Measurements from ENCODE around the gene PJA2. TPM values are rescaled to one million over a fixed set of nuclear protein-coding genes. Genes with fewer than 3 reads are reported as not detected.

The PJA2 gene
- total and polyA plus RNA-seq, 2 of the 8 experiments (the other 6 are each of a cell fraction or from before 2014, with no cell fraction given) = 15.3 to 47.7 TPM

DNA sequence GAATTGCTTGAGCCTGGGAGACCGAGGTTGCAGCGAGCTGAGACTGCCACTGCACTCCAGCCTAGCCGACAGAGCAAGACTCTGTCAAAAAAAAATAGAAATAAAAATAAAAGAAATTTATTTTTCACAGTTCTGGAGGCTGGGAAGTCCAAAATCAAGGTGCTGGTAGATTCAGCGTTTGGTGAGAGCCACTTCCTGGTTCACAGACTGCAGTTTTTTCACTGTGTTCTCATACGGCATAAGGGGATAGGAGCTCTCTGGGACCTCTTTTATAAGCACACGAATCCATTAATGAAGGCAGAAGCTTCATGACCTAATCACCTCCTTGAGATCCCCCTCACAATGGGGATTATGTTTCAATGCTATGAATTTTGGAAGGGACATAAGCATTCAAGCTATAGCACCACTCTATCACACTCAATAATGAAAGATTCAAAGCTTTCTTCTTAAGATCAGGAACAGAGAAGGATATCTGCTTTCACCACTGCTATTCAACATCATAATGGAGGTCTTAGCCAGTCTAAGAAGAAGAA lies 5.3 kb downstream of the PJA2 start:
- WGBS, 2 experiments (ENCODE audit: extremely low coverage in 1 of 2, insufficient coverage in 1 of 2, insufficient read length in 1 of 2, insufficient replicate concordance in 2 of 2, low coverage in 1 of 2, low lambda C conversion rate in 2 of 2, missing lambda C conversion rate in 1 of 2) = 83% methylated on average over 6 of the region's 6 CpGs; no CpG with 5 or more reads in 1 of the 2 experiments
- H2AK5ac ChIP-seq (ENCODE audit: low read depth, low read length) = no peak overlapping the region

More for the DNA sequence above, 5.3 kb downstream of the PJA2 start:
- H2BK120ac ChIP-seq (replicated peaks; ENCODE audit: low read depth, low read length) = no peak overlapping the region
- H3K14ac ChIP-seq (ENCODE audit: insufficient read length) = no peak overlapping the region
- FAIRE-seq = no peak
- POLR2A ChIA-PET (ENCODE audit: partially characterized antibody) = no interaction called here
- peaks cover 4% of the 10 kb centered on the region; the same call in 1 of the 2 replicates for H3K23me2 ChIP-seq (ENCODE audit: low read depth, low read length)
- H4K8ac ChIP-seq (ENCODE audit: extremely low read depth, insufficient read depth, low read length) = no peak overlapping the region
- peaks cover 3% of the 10 kb centered on the region in 2 experiments for H4K20me1 ChIP-seq (replicated peaks in 1 of 2; ENCODE audit: control insufficient read depth in 1 of 2, insufficient read depth in 2 of 2, low read length in 2 of 2)
- no peak overlapping the region for H3K27ac ChIP-seq (ENCODE audit: low read depth, low read length)
- no peaks in the 10 kb centered on the region for H3K79me1 ChIP-seq (ENCODE audit: low read depth, low read length)
- H2BK12ac ChIP-seq (ENCODE audit: low read depth, low read length) = no peak overlapping the region
- no peaks in the 10 kb centered on the region for H3K36me3 ChIP-seq (ENCODE audit: control insufficient read depth in 2 of 4, insufficient read depth in 4 of 4, low read length in 3 of 4)
- H4K5ac ChIP-seq (ENCODE audit: insufficient read length, low read depth, low read length) = no peak overlapping the region
- no peak overlapping the region for H3K9ac ChIP-seq (replicated peaks in 1 of 4; ENCODE audit: extremely low read depth in 1 of 4, low read depth in 3 of 4, low read length in 3 of 4)
- H2AFZ ChIP-seq (ENCODE audit: low read length) = no peak overlapping the region
- H3K4ac ChIP-seq (replicated peaks; ENCODE audit: insufficient read length, low read depth, low read length) = no peak overlapping the region
- H3K4me1 ChIP-seq (replicated peaks in 1 of 4; ENCODE audit: control insufficient read depth in 3 of 4, insufficient read depth in 4 of 4, low read length in 3 of 4) = peaks cover 0 to 4% (median 1%) of the 10 kb centered on the region in 4 experiments; a peak in 3 of 7 replicates
- no peak overlapping the region for H3K18ac ChIP-seq (ENCODE audit: extremely low read depth, low read length)
- TF ChIP-seq MAFK (IDR thresholded peaks at IDR 0.05; ENCODE audit: low read depth, low read length) = no peak
- no peak for TF ChIP-seq CHD1 (IDR thresholded peaks at IDR 0.05; ENCODE audit: low read depth, low read length)
- TF ChIP-seq SRF (IDR thresholded peaks at IDR 0.05; ENCODE audit: low read depth, low read length) = no peak
- TF ChIP-seq EP300 (IDR thresholded peaks at IDR 0.05; ENCODE audit: borderline replicate concordance in 1 of 2, low read depth in 2 of 2, low read length in 2 of 2) = no peak
- TF ChIP-seq KDM4A (IDR thresholded peaks at IDR 0.05; ENCODE audit: low read depth, low read length, severe bottlenecking) = no peak
- no peak for TF ChIP-seq YY1 (IDR thresholded peaks at IDR 0.05; ENCODE audit: low read depth, low read length)
- TF ChIP-seq TCF12 (IDR thresholded peaks at IDR 0.05; ENCODE audit: low read depth, low read length) = no peak
- DNase-seq (ENCODE audit: low read depth in 1 of 2, low spot score in 2 of 2) = no peak
- no peak overlapping the region for H2BK20ac ChIP-seq (ENCODE audit: low read length)
- H3K4me2 ChIP-seq (ENCODE audit: insufficient read depth in 1 of 2, low read depth in 2 of 2, low read length in 2 of 2) = no peak overlapping the region
- CTCF ChIA-PET (ENCODE audit: partially characterized antibody) = no interaction called here
- no peak overlapping the region for H4K91ac ChIP-seq (replicated peaks; ENCODE audit: insufficient read length, low read length)
- peaks cover under 1 to 95% of the 10 kb centered on the region in 2 experiments; a peak in 3 of 4 replicates for H3K79me2 ChIP-seq (ENCODE audit: control insufficient read depth in 1 of 2, insufficient read depth in 2 of 2, low read length in 2 of 2)
- H3K56ac ChIP-seq (replicated peaks; ENCODE audit: insufficient read length, low read depth, low read length) = no peak overlapping the region
- no peak overlapping the region for H3K4me3 ChIP-seq (ENCODE audit: extremely low read depth in 1 of 4, insufficient read depth in 2 of 4, low read depth in 3 of 4, low read length in 4 of 4)
- no peak overlapping the region for H2BK5ac ChIP-seq (ENCODE audit: low read depth, low read length)
- no peak overlapping the region for H2BK15ac ChIP-seq (ENCODE audit: low read length)
- no peak overlapping the region for H3K23ac ChIP-seq (ENCODE audit: insufficient read length)
- H3K27me3 ChIP-seq (replicated peaks in 1 of 4; ENCODE audit: control insufficient read depth in 3 of 4, extremely low read depth in 1 of 4, insufficient read depth in 3 of 4, low read length in 3 of 4) = no peaks in the 10 kb centered on the region
- H3K9me3 ChIP-seq (ENCODE audit: insufficient read depth in 2 of 2, low read depth in 1 of 2, low read length in 1 of 2) = no peaks in the 10 kb centered on the region

Data from H1 (cell line).